ENCODE measurements around the gene A2M. TPM values are rescaled to one million over a fixed set of nuclear protein-coding genes. Genes with fewer than 3 reads are reported as not detected.
A peak's percentile ranks its signal among the peaks of the same experiment; 100 is the strongest.

Gene A2M
- total and polyA plus RNA-seq, 2 donors (not counting 1 experiment from before 2014, with no cell fraction given) = 0.04 TPM; not detected in 1

GRCh38 chr12:9120487-9121184 lies 4.9 kb upstream of the A2M start:
- ChIA-PET CTCF (interaction anchor here (1.2 kb wide), 1 partner anchor 15 kb away, joined by 3 read pairs; no protein-coding TSS in a partner anchor), POLR2A (no interaction called here)
- peaks cover 6 to 17% of the 10 kb centered on the region in 2 donors for H3K4me1 ChIP-seq (ENCODE audit: control insufficient read depth in 2 of 2, insufficient read depth in 2 of 2, low read length in 2 of 2)
- H3K27me3 ChIP-seq (replicated peaks in 1 of 4; ENCODE audit: control extremely low read depth in 1 of 4, control insufficient read depth in 3 of 4, insufficient read depth in 4 of 4, low read length in 3 of 4) = no peaks in the 10 kb centered on the region
- H3K4me3 ChIP-seq (ENCODE audit: control extremely low read depth in 1 of 5, extremely low read depth in 1 of 5, insufficient read depth in 1 of 5, low read depth in 2 of 5, low read length in 4 of 5) = no peak overlapping the region
- no peaks in the 10 kb centered on the region for H3K9me3 ChIP-seq (ENCODE audit: control extremely low read depth in 1 of 3, control insufficient read depth in 2 of 3, insufficient read depth in 1 of 3, low read length in 2 of 3)
- 94% methylated on average over 2 of the region's 10 CpGs for WGBS (ENCODE audit: insufficient coverage)
- intact Hi-C loops (cut with micrococcal nuclease) = no loop called here
- Mint-ChIP-seq H3K27me3 (peaks cover 12% of the 10 kb centered on the region), H3K9me3 (ENCODE audit: insufficient read depth) (no peaks in the 10 kb centered on the region), H3K4me1 (peaks cover 21% of the 10 kb centered on the region), H3K27ac (no peak overlapping the region), H3K4me3 (no peak overlapping the region)
- H3K27ac ChIP-seq (ENCODE audit: low read length in 2 of 2) = no peak overlapping the region
- no peaks in the 10 kb centered on the region for H4K20me1 ChIP-seq (ENCODE audit: control insufficient read depth, insufficient read depth, low read length, poor library complexity, severe bottlenecking)
- no peak for DNase-seq
- no peak overlapping the region for H3K9ac ChIP-seq (ENCODE audit: low read length)
- ATAC-seq (ENCODE audit: low read depth) = no peak
- no peak for TF ChIP-seq EZH2 (IDR thresholded peaks at IDR 0.05; ENCODE audit: borderline replicate concordance, insufficient read depth, low read depth, low read length, poor library complexity, severe bottlenecking)
- TF ChIP-seq, protein P1, sequence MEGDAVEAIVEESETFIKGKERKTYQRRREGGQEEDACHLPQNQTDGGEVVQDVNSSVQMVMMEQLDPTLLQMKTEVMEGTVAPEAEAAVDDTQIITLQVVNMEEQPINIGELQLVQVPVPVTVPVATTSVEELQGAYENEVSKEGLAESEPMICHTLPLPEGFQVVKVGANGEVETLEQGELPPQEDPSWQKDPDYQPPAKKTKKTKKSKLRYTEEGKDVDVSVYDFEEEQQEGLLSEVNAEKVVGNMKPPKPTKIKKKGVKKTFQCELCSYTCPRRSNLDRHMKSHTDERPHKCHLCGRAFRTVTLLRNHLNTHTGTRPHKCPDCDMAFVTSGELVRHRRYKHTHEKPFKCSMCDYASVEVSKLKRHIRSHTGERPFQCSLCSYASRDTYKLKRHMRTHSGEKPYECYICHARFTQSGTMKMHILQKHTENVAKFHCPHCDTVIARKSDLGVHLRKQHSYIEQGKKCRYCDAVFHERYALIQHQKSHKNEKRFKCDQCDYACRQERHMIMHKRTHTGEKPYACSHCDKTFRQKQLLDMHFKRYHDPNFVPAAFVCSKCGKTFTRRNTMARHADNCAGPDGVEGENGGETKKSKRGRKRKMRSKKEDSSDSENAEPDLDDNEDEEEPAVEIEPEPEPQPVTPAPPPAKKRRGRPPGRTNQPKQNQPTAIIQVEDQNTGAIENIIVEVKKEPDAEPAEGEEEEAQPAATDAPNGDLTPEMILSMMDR (IDR thresholded peaks at IDR 0.05) = no peak
- no peaks in the 10 kb centered on the region for H3K36me3 ChIP-seq (replicated peaks in 1 of 2; ENCODE audit: control extremely low read depth in 1 of 2, control insufficient read depth in 1 of 2, extremely low read depth in 1 of 2, insufficient read depth in 2 of 2, low read length in 1 of 2)
- no peak overlapping the region for H2AFZ ChIP-seq (ENCODE audit: insufficient read depth, low read depth, low read length, poor library complexity, severe bottlenecking)
- H3K4me2 ChIP-seq (replicated peaks; ENCODE audit: low read depth, low read length, poor library complexity, severe bottlenecking) = no peak overlapping the region
- H3K79me2 ChIP-seq (ENCODE audit: control insufficient read depth, insufficient read depth, low read length) = no peaks in the 10 kb centered on the region

GRCh38 chr12:9118158-9118557 lies 2.4 kb upstream of the A2M start:
- CTCF ChIA-PET = no interaction called here
- Histone ChIP-seq H3K36me3 (replicated peaks in 1 of 2; ENCODE audit: control extremely low read depth in 1 of 2, control insufficient read depth in 1 of 2, extremely low read depth in 1 of 2, insufficient read depth in 2 of 2, low read length in 1 of 2) (no peaks in the 10 kb centered on the region), H3K4me1 (ENCODE audit: control insufficient read depth in 2 of 2, insufficient read depth in 2 of 2, low read length in 2 of 2) (peaks cover 6 to 17% of the 10 kb centered on the region in 2 donors), H3K27ac (ENCODE audit: low read length in 2 of 2) (no peak overlapping the region), H3K79me2 (ENCODE audit: control insufficient read depth, insufficient read depth, low read length) (no peaks in the 10 kb centered on the region), H3K9me3 (ENCODE audit: control extremely low read depth in 1 of 3, control insufficient read depth in 2 of 3, insufficient read depth in 1 of 3, low read length in 2 of 3) (no peaks in the 10 kb centered on the region), H3K9ac (ENCODE audit: low read length) (no peak overlapping the region), H2AFZ (ENCODE audit: insufficient read depth, low read depth, low read length, poor library complexity, severe bottlenecking) (no peak overlapping the region), H3K4me3 (ENCODE audit: control extremely low read depth in 1 of 5, extremely low read depth in 1 of 5, insufficient read depth in 1 of 5, low read depth in 2 of 5, low read length in 4 of 5) (no peak overlapping the region), H4K20me1 (ENCODE audit: control insufficient read depth, insufficient read depth, low read length, poor library complexity, severe bottlenecking) (no peaks in the 10 kb centered on the region), H3K4me2 (replicated peaks; ENCODE audit: low read depth, low read length, poor library complexity, severe bottlenecking) (peak overlapping the region; percentile 7), H3K27me3 (replicated peaks in 1 of 4; ENCODE audit: control extremely low read depth in 1 of 4, control insufficient read depth in 3 of 4, insufficient read depth in 4 of 4, low read length in 3 of 4) (no peaks in the 10 kb centered on the region)
- intact Hi-C loops (cut with micrococcal nuclease) = no loop called here
- peak; percentile 19 for DNase-seq
- WGBS (ENCODE audit: insufficient coverage) = 0% methylated on average over 2 of the region's 3 CpGs
- H3K4me1 Mint-ChIP-seq = peaks cover 21% of the 10 kb centered on the region
- ATAC-seq (ENCODE audit: low read depth) = peak; percentile 21
- POLR2A ChIA-PET = no interaction called here
- H3K27ac Mint-ChIP-seq = no peak overlapping the region
- H3K4me3 Mint-ChIP-seq = no peak overlapping the region
- H3K9me3 Mint-ChIP-seq (ENCODE audit: insufficient read depth) = no peaks in the 10 kb centered on the region
- peaks cover 16% of the 10 kb centered on the region for H3K27me3 Mint-ChIP-seq
- no peak for TF ChIP-seq EZH2 (IDR thresholded peaks at IDR 0.05; ENCODE audit: borderline replicate concordance, insufficient read depth, low read depth, low read length, poor library complexity, severe bottlenecking)
